PFSK-1 (cell line): ENCODE data around the gene BACH1.

ENCODE experiments used
- FOXP2 ChIP-seq: optimal IDR thresholded peaks from 2 replicates; pipeline ENCODE3; 2011; ENCODE audit warnings: borderline replicate concordance, control low read depth, inconsistent platforms; ENCODE audit not compliant: insufficient read depth; ENCODE audit errors: extremely low read length, extremely low read depth
- POLR2AphosphoS5 ChIP-seq: IDR thresholded peaks from 2 replicates; pipeline ENCODE4 v1.6.1; 2012; ENCODE audit warnings: low read depth, mild to moderate bottlenecking, control low read depth, low read length, moderate library complexity
- REST ChIP-seq, 2 experiments: IDR thresholded peaks; 2 replicates each; pipeline versions ENCODE4 v1.6.1 to v1.8.0; 2011 to 2012; ENCODE audit warnings: low read depth in 2 of 2, low read length in 2 of 2, control low read depth in 1 of 2, inconsistent platforms in 1 of 2, mild to moderate bottlenecking in 1 of 2, moderate library complexity in 1 of 2; ENCODE audit not compliant: insufficient read depth in 1 of 2
- SIN3A ChIP-seq: IDR thresholded peaks from 2 replicates; pipeline ENCODE4 v1.6.1; 2012; ENCODE audit warnings: mild to moderate bottlenecking, low read length, moderate library complexity, borderline replicate concordance; ENCODE audit not compliant: insufficient read depth
- TAF1 ChIP-seq: IDR thresholded peaks from 2 replicates; pipeline ENCODE4 v1.6.1; 2012; ENCODE audit warnings: low read length, control low read depth, borderline replicate concordance; ENCODE audit not compliant: insufficient read depth

Gene BACH1

GRCh38 chr21:29305561-29305960 is 6.8 kb downstream of the BACH1 start:
- TF ChIP-seq POLR2AphosphoS5 (no peak), REST (IDR thresholded peaks at IDR 0.05; ENCODE audit: insufficient read depth in 1 of 2, low read depth in 2 of 2, low read length in 2 of 2) (no peak), FOXP2 (no peak), SIN3A (no peak), TAF1 (no peak)

GRCh38 chr21:29306920-29307319 is 8.2 kb downstream of the BACH1 start:
- TF ChIP-seq POLR2AphosphoS5 (no peak), FOXP2 (no peak), REST (IDR thresholded peaks at IDR 0.05; ENCODE audit: insufficient read depth in 1 of 2, low read depth in 2 of 2, low read length in 2 of 2) (no peak), TAF1 (no peak), SIN3A (no peak)

GRCh38 chr21:29307718-29308455 is 9.2 kb downstream of the BACH1 start:
- no peak for TF ChIP-seq SIN3A
- TF ChIP-seq TAF1, result no peak
- TF ChIP-seq REST (IDR thresholded peaks at IDR 0.05; ENCODE audit: insufficient read depth in 1 of 2, low read depth in 2 of 2, low read length in 2 of 2), result no peak
- TF ChIP-seq POLR2AphosphoS5, result no peak
- TF ChIP-seq FOXP2, result no peak

GRCh38 chr21:29308456-29308783 is 9.7 kb downstream of the BACH1 start:
- TF ChIP-seq REST (IDR thresholded peaks at IDR 0.05; ENCODE audit: insufficient read depth in 1 of 2, low read depth in 2 of 2, low read length in 2 of 2), result no peak
- TF ChIP-seq TAF1, result no peak
- no peak for TF ChIP-seq FOXP2
- no peak for TF ChIP-seq SIN3A
- TF ChIP-seq POLR2AphosphoS5, result no peak

GRCh38 chr21:29309703-29310102 is 11.0 kb downstream of the BACH1 start:
- TF ChIP-seq FOXP2 (no peak), TAF1 (no peak), REST (IDR thresholded peaks at IDR 0.05; ENCODE audit: insufficient read depth in 1 of 2, low read depth in 2 of 2, low read length in 2 of 2) (no peak), SIN3A (no peak), POLR2AphosphoS5 (no peak)
